Measurements from ENCODE around the gene GPNMB. TPM values are rescaled to one million over a fixed set of nuclear protein-coding genes. Genes with fewer than 3 reads are reported as not detected.

GPNMB gene
- total RNA-seq, 4 donors from 2014 or later = 8.0 to 36.5 (median 27.1) TPM

DNA sequence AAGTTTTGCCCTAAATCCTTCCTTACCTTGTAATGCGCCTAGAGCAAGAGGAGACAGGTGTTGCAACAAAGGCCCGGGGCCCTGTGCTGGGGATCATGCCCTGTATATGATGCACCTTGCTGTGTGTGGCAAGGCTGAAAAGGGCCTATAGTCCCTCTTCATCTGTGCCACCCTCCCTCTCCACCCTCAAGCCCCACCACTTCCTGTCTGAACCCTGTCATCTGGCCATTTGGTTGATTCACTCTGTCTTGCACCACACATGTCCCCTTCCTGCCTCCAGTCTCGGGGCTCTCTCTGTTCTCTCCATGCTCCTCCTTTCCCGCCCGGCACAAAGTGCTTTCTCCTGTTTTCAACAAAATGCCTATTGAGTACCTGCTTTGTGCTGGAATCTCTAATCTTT is 41.0 kb downstream of the GPNMB start:
- DNase-seq = no peak
- Histone ChIP-seq H3K4me1 (no peaks in the 10 kb centered on the region), H3K27ac (no peak overlapping the region), H3K36me3 (no peaks in the 10 kb centered on the region), H3K27me3 (no peaks in the 10 kb centered on the region), H3K9me3 (no peaks in the 10 kb centered on the region), H3K4me3 (no peak overlapping the region)
- TF ChIP-seq EP300 (IDR thresholded peaks at IDR 0.05; ENCODE audit: low read depth) = no peak
- TF ChIP-seq CTCF (IDR thresholded peaks at IDR 0.05) = no peak
- no peak for TF ChIP-seq POLR2AphosphoS5 (IDR thresholded peaks at IDR 0.05)
- no peak for TF ChIP-seq POLR2A (IDR thresholded peaks at IDR 0.05)
- intact Hi-C loops (cut with DNase I; ENCODE audit: low total_unique reads) (no loop called here), in situ Hi-C loops (cut with MboI; ENCODE audit: low pct_ligation_motif_present in 1 of 4, low pct_unique_long_range_greater_than_20kb in 1 of 4, low sequenced_read_pairs in 3 of 4) (no loop called here)
- WGBS, 2 donors (ENCODE audit: low coverage in 1 of 2) = 88 to 90% methylated on average over 3 to 5 of the region's 5 CpGs

DNA sequence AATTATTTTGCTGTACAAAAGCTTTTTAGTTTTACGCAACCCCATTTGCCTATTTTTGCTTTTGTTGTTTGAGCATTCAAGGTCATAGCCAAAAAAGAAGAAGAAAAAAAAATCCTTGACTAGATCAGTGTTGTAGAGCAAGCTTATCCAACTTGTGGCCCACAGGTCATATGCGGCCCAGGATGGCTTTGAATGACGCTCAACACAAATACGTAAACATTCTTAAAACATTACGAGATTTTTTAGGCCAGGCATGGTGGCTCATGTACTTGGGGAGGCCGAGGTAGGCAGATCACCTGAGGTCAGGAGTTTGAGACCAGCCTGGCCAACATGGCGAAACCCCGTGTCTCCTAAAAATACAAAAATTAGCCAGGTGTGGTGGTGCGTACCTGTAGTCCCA is 44.4 kb downstream of the GPNMB start:
- H3K27ac ChIP-seq = no peak overlapping the region
- 92 to 93% methylated on average over 5 to 9 of the region's 9 CpGs for WGBS, 2 donors (ENCODE audit: low coverage in 1 of 2)
- no peak for DNase-seq
- TF ChIP-seq POLR2A (IDR thresholded peaks at IDR 0.05) (no peak), EP300 (IDR thresholded peaks at IDR 0.05; ENCODE audit: low read depth) (no peak), CTCF (IDR thresholded peaks at IDR 0.05) (no peak), POLR2AphosphoS5 (IDR thresholded peaks at IDR 0.05) (no peak)
- in situ Hi-C loops (cut with MboI; ENCODE audit: low pct_ligation_motif_present in 1 of 4, low pct_unique_long_range_greater_than_20kb in 1 of 4, low sequenced_read_pairs in 3 of 4) = loop anchor here in 1 of 4 donors (10.0 kb wide), 1 partner anchor 106 kb away; the partner anchor contains the start of gene NUP42
- intact Hi-C loops (cut with DNase I; ENCODE audit: low total_unique reads) = no loop called here
- H3K9me3 ChIP-seq = no peaks in the 10 kb centered on the region
- H3K36me3 ChIP-seq = no peaks in the 10 kb centered on the region
- H3K27me3 ChIP-seq = no peaks in the 10 kb centered on the region
- no peak overlapping the region for H3K4me3 ChIP-seq
- H3K4me1 ChIP-seq = no peaks in the 10 kb centered on the region

DNA sequence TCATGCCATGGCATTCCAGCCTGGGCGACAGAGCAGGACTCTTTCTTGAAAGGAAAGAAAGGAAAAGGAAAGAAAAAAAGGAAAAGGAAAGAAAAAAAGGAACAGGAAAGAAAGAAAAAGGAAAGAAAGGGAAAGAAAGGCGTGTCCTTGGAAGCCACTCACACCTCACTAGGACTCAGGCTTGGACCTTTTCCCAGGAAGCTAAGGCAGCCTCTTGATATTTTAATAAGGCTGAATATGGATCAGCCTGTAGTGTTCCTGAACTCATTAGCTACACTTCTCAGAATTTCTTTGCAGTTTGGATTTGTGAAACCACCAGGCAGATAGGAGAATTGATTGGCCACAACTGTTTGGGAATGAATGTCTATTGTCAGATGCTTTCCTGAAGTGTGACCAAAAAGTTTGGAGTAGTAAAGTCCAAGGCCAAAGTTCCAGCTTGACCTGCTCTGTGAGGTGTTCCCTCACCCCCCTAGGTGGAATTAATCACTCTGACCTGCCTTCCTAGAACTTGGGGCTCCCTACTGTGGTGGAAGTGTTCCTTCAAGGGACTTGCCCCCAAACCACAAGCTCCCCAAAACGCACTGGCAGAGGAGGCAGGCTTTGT is 45.5 kb downstream of the GPNMB start:
- WGBS, 2 donors (ENCODE audit: low coverage in 1 of 2) = 90 to 92% methylated on average over 2 to 3 of the region's 3 CpGs
- no peak for DNase-seq
- no peaks in the 10 kb centered on the region for H3K36me3 ChIP-seq
- H3K9me3 ChIP-seq = no peaks in the 10 kb centered on the region
- no peak overlapping the region for H3K4me3 ChIP-seq
- H3K27me3 ChIP-seq = no peaks in the 10 kb centered on the region
- no peak for TF ChIP-seq EP300 (IDR thresholded peaks at IDR 0.05; ENCODE audit: low read depth)
- no peak for TF ChIP-seq POLR2A (IDR thresholded peaks at IDR 0.05)
- no peak for TF ChIP-seq CTCF (IDR thresholded peaks at IDR 0.05)
- TF ChIP-seq POLR2AphosphoS5 (IDR thresholded peaks at IDR 0.05) = no peak
- intact Hi-C loops (cut with DNase I; ENCODE audit: low total_unique reads) = no loop called here
- H3K4me1 ChIP-seq = no peaks in the 10 kb centered on the region
- H3K27ac ChIP-seq = no peak overlapping the region
- in situ Hi-C loops (cut with MboI; ENCODE audit: low pct_ligation_motif_present in 1 of 4, low pct_unique_long_range_greater_than_20kb in 1 of 4, low sequenced_read_pairs in 3 of 4) = loop anchor here in 1 of 4 donors (10.0 kb wide), 1 partner anchor 107 kb away; the partner anchor contains the start of gene NUP42

DNA sequence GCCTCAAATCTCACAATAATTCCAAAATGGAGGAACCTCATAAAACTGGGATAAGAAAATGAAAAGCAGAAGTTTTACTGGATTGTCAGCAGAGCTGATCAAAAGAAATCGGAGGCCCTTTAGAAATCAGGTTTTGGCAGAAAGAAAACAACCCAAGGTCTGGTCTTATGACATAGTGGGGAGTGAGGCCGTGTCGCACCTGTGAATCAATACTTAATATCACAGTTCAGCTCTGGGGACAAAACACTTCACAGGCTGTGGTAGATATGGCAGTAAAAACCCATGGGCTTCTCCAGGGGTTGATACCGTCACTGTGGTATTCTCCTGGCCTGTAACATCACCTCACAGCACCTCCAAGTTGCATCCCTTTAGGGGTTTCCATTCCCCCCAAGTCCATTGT is 46.0 kb downstream of the GPNMB start:
- Histone ChIP-seq H3K36me3 (no peaks in the 10 kb centered on the region), H3K4me3 (no peak overlapping the region), H3K27me3 (no peaks in the 10 kb centered on the region), H3K9me3 (no peaks in the 10 kb centered on the region), H3K4me1 (no peaks in the 10 kb centered on the region), H3K27ac (no peak overlapping the region)
- intact Hi-C loops (cut with DNase I; ENCODE audit: low total_unique reads) (no loop called here), in situ Hi-C loops (cut with MboI; ENCODE audit: low pct_ligation_motif_present in 1 of 4, low pct_unique_long_range_greater_than_20kb in 1 of 4, low sequenced_read_pairs in 3 of 4) (loop anchor here in 1 of 4 donors (10.0 kb wide), 1 partner anchor 108 kb away; the partner anchor contains the start of gene NUP42)
- DNase-seq = no peak
- TF ChIP-seq POLR2A (IDR thresholded peaks at IDR 0.05) (no peak), EP300 (IDR thresholded peaks at IDR 0.05; ENCODE audit: low read depth) (no peak), CTCF (IDR thresholded peaks at IDR 0.05) (no peak), POLR2AphosphoS5 (IDR thresholded peaks at IDR 0.05) (no peak)
- WGBS, 2 donors (ENCODE audit: low coverage in 1 of 2) = 96 to 100% methylated on average over 1 to 4 of the region's 4 CpGs
